NCI-H146 (cell line): ENCODE results near the gene FAM13A.
A peak's percentile ranks its signal among the peaks of the same experiment; 100 is the strongest.
"Not testable (repeated sequence)": the region's sequence is repeated elsewhere in the genome, so short reads cannot be mapped to it uniquely, and the experiment has no call there.

ENCODE experiments used
- DNase-seq: peaks from one replicate; lab custom pipeline; 2025; lab: John Stamatoyannopoulos, UW

FAM13A gene

GRCh38 chr4:89042055-89042454, 14.9 kb downstream of the FAM13A start:
- no peak for DNase-seq

GRCh38 chr4:89039730-89040338, 17.2 kb downstream of the FAM13A start:
- no peak for DNase-seq

- no peak for DNase-seq
These were observed 20.4 kb downstream of the FAM13A start for GRCh38 chr4:89036535-89036934.

- no peak for DNase-seq
These were observed 25.7 kb downstream of the FAM13A start for GRCh38 chr4:89031272-89031671.

- DNase-seq, result no peak
These were observed 27.4 kb downstream of the FAM13A start for GRCh38 chr4:89029591-89029990.

- no peak for DNase-seq
These were observed 30.4 kb downstream of the FAM13A start for GRCh38 chr4:89026542-89026941.

GRCh38 chr4:89024051-89024675, 32.8 kb downstream of the FAM13A start:
- DNase-seq, result peak; percentile 39

GRCh38 chr4:89023140-89023539, 33.8 kb downstream of the FAM13A start:
- DNase-seq, result peak; percentile 18

- no peak for DNase-seq
These were observed 34.4 kb downstream of the FAM13A start for GRCh38 chr4:89022426-89023128.

GRCh38 chr4:89021684-89022083, 35.3 kb downstream of the FAM13A start:
- DNase-seq, result no peak

GRCh38 chr4:89021062-89021461, 35.9 kb downstream of the FAM13A start:
- DNase-seq, result no peak

- not testable (repeated sequence) for DNase-seq
These were observed 42.1 kb downstream of the FAM13A start for GRCh38 chr4:89014897-89015296.

GRCh38 chr4:89009761-89010369, 47.1 kb downstream of the FAM13A start:
- no peak for DNase-seq

- no peak for DNase-seq
These were observed 47.9 kb downstream of the FAM13A start for GRCh38 chr4:89009115-89009514.

- DNase-seq, result no peak
These were observed 48.8 kb downstream of the FAM13A start for GRCh38 chr4:89008166-89008565.

GRCh38 chr4:89007338-89007939, 49.5 kb downstream of the FAM13A start:
- DNase-seq, result no peak

GRCh38 chr4:89006307-89006706, 50.7 kb downstream of the FAM13A start:
- DNase-seq, result no peak

GRCh38 chr4:89005066-89005465, 51.9 kb downstream of the FAM13A start:
- DNase-seq, result not testable (repeated sequence)

- DNase-seq, result peak; percentile 78
These were observed 55.1 kb downstream of the FAM13A start for GRCh38 chr4:89001647-89002445.

- peak; percentile 90 for DNase-seq
These were observed 56.1 kb downstream of the FAM13A start for GRCh38 chr4:89000844-89001360.

- no peak for DNase-seq
These were observed 56.6 kb downstream of the FAM13A start for GRCh38 chr4:89000382-89000781.
